Osteoblast (primary cell): ENCODE data around the gene PACSIN2. TPM values are rescaled to one million over a fixed set of nuclear protein-coding genes. Genes with fewer than 3 reads are reported as not detected.

Source experiments
- DNase-seq: peaks from one replicate; pipeline ENCODE4 v3.0.0; 2011; ENCODE audit warnings: low spot score, mixed read lengths; ENCODE audit not compliant: insufficient read length; ENCODE audit errors: missing footprints
- H2AFZ ChIP-seq: 2 replicates; pipeline ENCODE4 v1.6.0; 2011; ENCODE audit warnings: mild to moderate bottlenecking, low read length
- H3K27ac ChIP-seq: 2 replicates; pipeline ENCODE4 v1.5.1; 2011; ENCODE audit warnings: mild to moderate bottlenecking, low read depth, low read length, moderate library complexity
- H3K27me3 ChIP-seq: 2 replicates; pipeline ENCODE4 v1.6.0; 2012; ENCODE audit warnings: mild to moderate bottlenecking, control low read depth, inconsistent platforms, low read length, moderate library complexity; ENCODE audit not compliant: insufficient read depth
- H3K36me3 ChIP-seq: 2 replicates; pipeline ENCODE4 v1.5.1; 2011; ENCODE audit warnings: mild to moderate bottlenecking, low read length, control low read depth, moderate library complexity; ENCODE audit not compliant: insufficient read depth
- H3K4me1 ChIP-seq: 2 replicates; pipeline ENCODE4 v1.5.1; 2011; ENCODE audit warnings: mild to moderate bottlenecking, low read length, control low read depth, moderate library complexity; ENCODE audit not compliant: insufficient read depth
- H3K4me2 ChIP-seq: 2 replicates; pipeline ENCODE4 v1.6.0; 2011; ENCODE audit warnings: mild to moderate bottlenecking, low read length; ENCODE audit not compliant: insufficient read depth
- H3K4me3 ChIP-seq: fragments of 200-600 bp; sonication (generic); 3 replicates; pipeline ENCODE4 v1.5.1; 2012; ENCODE audit warnings: mild to moderate bottlenecking, low read length, inconsistent platforms; ENCODE audit not compliant: insufficient read depth
- H3K79me2 ChIP-seq: 2 replicates; pipeline ENCODE4 v1.6.0; 2012; ENCODE audit warnings: mild to moderate bottlenecking, low read length, control low read depth, inconsistent platforms; ENCODE audit not compliant: insufficient read depth
- H3K9me3 ChIP-seq: 2 replicates; pipeline ENCODE4 v1.5.1; 2011; ENCODE audit warnings: low read depth, low read length, control low read depth
- H4K20me1 ChIP-seq: 2 replicates; pipeline ENCODE4 v1.6.0; 2012; ENCODE audit warnings: mild to moderate bottlenecking, low read length, control low read depth; ENCODE audit not compliant: insufficient read depth
- CTCF ChIP-seq: IDR thresholded peaks from 2 replicates; pipeline ENCODE4 v1.5.1; 2011; ENCODE audit warnings: mild to moderate bottlenecking, low read depth, low read length, moderate library complexity; ENCODE audit errors: extremely low read depth
- total RNA-seq: library from RNA; depleted of rRNA; stranded (reverse); fragments of >200 nt; gene quantifications from 2 replicates; pipeline ENCODE4 v1.2.3, GENCODE V29; 2012

The PACSIN2 gene
- total RNA-seq, 1 donor = 38.0 TPM

GRCh38 chr22:42907404-42908373 is 107.3 kb downstream of the PACSIN2 start:
- Histone ChIP-seq H3K36me3 (peaks cover 29% of the 10 kb centered on the region), H3K9me3 (no peaks in the 10 kb centered on the region), H3K27ac (no peak overlapping the region), H3K4me2 (no peak overlapping the region), H3K27me3 (no peaks in the 10 kb centered on the region), H4K20me1 (peaks cover 75% of the 10 kb centered on the region), H3K4me1 (no peaks in the 10 kb centered on the region), H2AFZ (no peak overlapping the region), H3K4me3 (no peak overlapping the region), H3K79me2 (peaks cover 67% of the 10 kb centered on the region)
- no peak for TF ChIP-seq CTCF
- DNase-seq = peak; percentile 68

GRCh38 chr22:42906605-42907348 is 108.2 kb downstream of the PACSIN2 start:
- no peaks in the 10 kb centered on the region for H3K27me3 ChIP-seq
- H3K4me2 ChIP-seq = no peak overlapping the region
- H3K4me1 ChIP-seq = no peaks in the 10 kb centered on the region
- H3K79me2 ChIP-seq = peaks cover 65% of the 10 kb centered on the region
- DNase-seq = peak; percentile 77
- peaks cover 75% of the 10 kb centered on the region for H4K20me1 ChIP-seq
- no peaks in the 10 kb centered on the region for H3K9me3 ChIP-seq
- no peak overlapping the region for H3K4me3 ChIP-seq
- H2AFZ ChIP-seq = no peak overlapping the region
- no peak overlapping the region for H3K27ac ChIP-seq
- peaks cover 28% of the 10 kb centered on the region for H3K36me3 ChIP-seq
- TF ChIP-seq CTCF = no peak

- Histone ChIP-seq H3K9me3 (no peaks in the 10 kb centered on the region), H3K36me3 (peaks cover 22% of the 10 kb centered on the region), H3K4me3 (no peak overlapping the region), H3K79me2 (peaks cover 70% of the 10 kb centered on the region), H4K20me1 (peaks cover 80% of the 10 kb centered on the region), H2AFZ (no peak overlapping the region), H3K4me1 (no peaks in the 10 kb centered on the region), H3K4me2 (no peak overlapping the region), H3K27me3 (no peaks in the 10 kb centered on the region), H3K27ac (no peak overlapping the region)
- DNase-seq = peak; percentile 36
- no peak for TF ChIP-seq CTCF
These were observed 109.2 kb downstream of the PACSIN2 start for GRCh38 chr22:42905702-42906183.
